Muscle layer of duodenum (tissue), 2 donors: ENCODE results near the gene HTT.

Experiments
- H3K27ac ChIP-seq: one replicate; pipeline ENCODE4 v1.7.0; 2013; ENCODE audit warnings: mild to moderate bottlenecking, low read length
- H3K27me3 ChIP-seq: one replicate; pipeline ENCODE4 v1.7.0; 2013; ENCODE audit warnings: low read depth, mild to moderate bottlenecking, control low read depth, low read length
- H3K36me3 ChIP-seq, 2 donors: one replicate each; pipeline ENCODE4 v1.7.0; 2013; ENCODE audit warnings: low read length in 2 of 2, control low read depth in 1 of 2, mild to moderate bottlenecking in 1 of 2; ENCODE audit not compliant: insufficient read depth in 2 of 2, control insufficient read depth in 1 of 2
- H3K4me1 ChIP-seq, 2 donors: one replicate each; pipeline ENCODE4 v1.7.0; 2013; ENCODE audit warnings: low read length in 2 of 2, mild to moderate bottlenecking in 2 of 2, control low read depth in 1 of 2, moderate library complexity in 1 of 2; ENCODE audit not compliant: insufficient read depth in 2 of 2, control insufficient read depth in 1 of 2
- H3K4me3 ChIP-seq, 2 donors: one replicate each; pipeline ENCODE4 v1.7.0; 2013; ENCODE audit warnings: low read length in 2 of 2, low read depth in 1 of 2, mild to moderate bottlenecking in 1 of 2
- H3K9me3 ChIP-seq, 2 donors: one replicate each; pipeline ENCODE4 v1.7.0; 2013; ENCODE audit warnings: low read length in 2 of 2, control low read depth in 1 of 2, mild to moderate bottlenecking in 1 of 2; ENCODE audit not compliant: control insufficient read depth in 1 of 2
- donor health status: healthy.

Gene HTT

GRCh38 chr4:3112609-3113469 lies 38.4 kb downstream of the HTT start:
- H3K27me3 ChIP-seq, result no peaks in the 10 kb centered on the region
- peaks cover 36 to 44% of the 10 kb centered on the region in 2 donors for H3K36me3 ChIP-seq
- no peak overlapping the region for H3K4me3 ChIP-seq
- H3K27ac ChIP-seq, result no peak overlapping the region
- no peaks in the 10 kb centered on the region for H3K9me3 ChIP-seq
- H3K4me1 ChIP-seq, result peaks cover 4 to 12% of the 10 kb centered on the region in 2 donors

- Histone ChIP-seq H3K4me1 (peaks cover 4 to 11% of the 10 kb centered on the region in 2 donors), H3K36me3 (peaks cover 35 to 40% of the 10 kb centered on the region in 2 donors), H3K9me3 (no peaks in the 10 kb centered on the region), H3K4me3 (no peak overlapping the region), H3K27me3 (no peaks in the 10 kb centered on the region), H3K27ac (no peak overlapping the region)
Observed at GRCh38 chr4:3114377-3114776, 39.9 kb downstream of the HTT start.

DNA sequence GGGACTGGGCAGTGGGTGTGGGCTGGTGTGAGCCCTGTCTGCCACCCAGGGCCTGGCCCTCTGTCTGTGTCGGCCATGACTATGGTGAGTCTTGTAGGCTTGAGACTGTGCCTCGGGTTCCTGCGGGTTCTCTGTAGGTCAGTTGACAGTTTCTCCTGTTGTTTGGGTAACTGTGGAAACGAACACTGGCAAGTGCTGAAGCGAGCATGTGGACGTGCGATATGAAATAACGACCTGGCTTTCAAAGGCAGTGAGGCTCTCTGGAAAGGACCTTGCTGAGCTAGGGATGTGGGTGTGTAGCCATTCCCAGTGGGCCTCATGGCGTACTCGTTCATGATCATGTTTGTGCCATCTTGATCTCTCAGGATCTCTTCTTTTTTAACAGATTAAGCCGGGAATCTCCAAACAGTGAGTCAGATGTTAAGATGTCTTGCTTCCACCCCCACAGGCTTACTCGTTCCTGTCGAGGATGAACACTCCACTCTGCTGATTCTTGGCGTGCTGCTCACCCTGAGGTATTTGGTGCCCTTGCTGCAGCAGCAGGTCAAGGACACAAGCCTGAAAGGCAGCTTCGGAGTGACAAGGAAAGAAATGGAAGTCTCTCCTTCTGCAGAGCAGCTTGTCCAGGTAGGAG lies 41.3 kb downstream of the HTT start:
- Histone ChIP-seq H3K4me3 (no peak overlapping the region), H3K9me3 (no peaks in the 10 kb centered on the region), H3K27me3 (no peaks in the 10 kb centered on the region), H3K36me3 (peaks cover 30 to 34% of the 10 kb centered on the region in 2 donors), H3K27ac (peak overlapping the region; percentile 63), H3K4me1 (peaks cover 4 to 11% of the 10 kb centered on the region in 2 donors)

GRCh38 chr4:3116955-3117354 lies 42.5 kb downstream of the HTT start:
- Histone ChIP-seq H3K4me1 (peaks cover 4 to 17% of the 10 kb centered on the region in 2 donors), H3K27me3 (no peaks in the 10 kb centered on the region), H3K4me3 (no peak overlapping the region), H3K27ac (no peak overlapping the region), H3K36me3 (peaks cover 26 to 34% of the 10 kb centered on the region in 2 donors), H3K9me3 (no peaks in the 10 kb centered on the region)

DNA sequence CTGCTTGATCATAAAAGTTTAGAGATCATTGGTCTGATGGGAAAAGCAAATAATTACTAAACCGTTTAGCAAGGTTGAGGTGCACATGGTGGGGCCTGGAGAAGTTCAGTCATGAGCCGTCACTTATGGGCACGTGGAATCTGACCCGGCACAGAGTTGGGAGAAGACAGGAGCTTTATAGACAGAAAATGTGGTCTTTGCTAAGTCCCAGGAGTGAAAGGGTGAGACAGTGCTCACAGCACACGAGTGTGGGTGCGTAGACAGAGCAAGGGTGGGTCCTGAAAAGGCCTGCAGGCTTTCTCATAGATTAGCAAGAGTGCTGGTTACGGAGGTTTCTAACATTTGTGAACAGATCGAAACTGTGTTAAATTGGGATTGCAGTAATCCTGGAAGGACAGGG lies 43.8 kb downstream of the HTT start:
- H3K36me3 ChIP-seq, result peaks cover 24 to 36% of the 10 kb centered on the region in 2 donors
- H3K4me1 ChIP-seq, result peaks cover 10 to 24% of the 10 kb centered on the region in 2 donors
- no peak overlapping the region for H3K27ac ChIP-seq

DNA sequence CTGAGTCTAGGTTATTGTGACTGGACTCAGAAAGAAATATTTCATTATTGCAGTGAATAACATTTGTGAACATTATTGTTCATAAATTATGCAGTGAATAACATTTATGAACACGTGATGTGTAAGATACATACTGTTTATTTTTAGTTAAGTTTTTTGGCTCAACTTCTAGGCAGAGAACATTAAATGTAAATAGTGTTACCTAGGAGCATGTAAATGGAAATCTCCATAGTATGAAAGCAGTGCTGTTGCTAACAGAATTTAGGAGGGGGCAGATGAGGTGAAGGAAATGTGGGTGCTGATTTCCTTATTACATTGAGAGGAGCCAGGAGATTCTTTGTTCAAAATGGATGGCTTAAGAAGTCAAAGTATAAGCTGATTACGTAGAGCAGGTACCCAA lies 45.0 kb downstream of the HTT start:
- no peaks in the 10 kb centered on the region for H3K27me3 ChIP-seq
- no peak overlapping the region for H3K27ac ChIP-seq
- H3K9me3 ChIP-seq, result no peaks in the 10 kb centered on the region
- H3K4me1 ChIP-seq, result peaks cover 10 to 28% of the 10 kb centered on the region in 2 donors
- H3K4me3 ChIP-seq, result no peak overlapping the region
- H3K36me3 ChIP-seq, result peaks cover 24 to 36% of the 10 kb centered on the region in 2 donors

More for the DNA sequence above, 43.8 kb downstream of the HTT start:
- Histone ChIP-seq H3K4me3 (no peak overlapping the region), H3K9me3 (no peaks in the 10 kb centered on the region), H3K27me3 (no peaks in the 10 kb centered on the region)

DNA sequence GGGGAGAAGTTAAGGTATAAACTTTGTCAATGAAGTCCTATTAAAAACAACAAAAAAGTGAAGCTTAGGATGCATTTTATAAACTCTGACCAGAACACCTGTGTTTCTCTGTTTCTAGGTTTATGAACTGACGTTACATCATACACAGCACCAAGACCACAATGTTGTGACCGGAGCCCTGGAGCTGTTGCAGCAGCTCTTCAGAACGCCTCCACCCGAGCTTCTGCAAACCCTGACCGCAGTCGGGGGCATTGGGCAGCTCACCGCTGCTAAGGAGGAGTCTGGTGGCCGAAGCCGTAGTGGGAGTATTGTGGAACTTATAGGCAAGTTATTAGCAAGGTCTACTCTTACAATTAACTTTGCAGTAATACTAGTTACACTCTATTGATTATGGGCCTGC lies 46.6 kb downstream of the HTT start:
- H3K27ac ChIP-seq, result no peak overlapping the region
- no peaks in the 10 kb centered on the region for H3K9me3 ChIP-seq
- H3K4me3 ChIP-seq, result no peak overlapping the region
- H3K27me3 ChIP-seq, result no peaks in the 10 kb centered on the region
- H3K4me1 ChIP-seq, result peaks cover 10 to 28% of the 10 kb centered on the region in 2 donors
- peaks cover 16 to 28% of the 10 kb centered on the region in 2 donors for H3K36me3 ChIP-seq

DNA sequence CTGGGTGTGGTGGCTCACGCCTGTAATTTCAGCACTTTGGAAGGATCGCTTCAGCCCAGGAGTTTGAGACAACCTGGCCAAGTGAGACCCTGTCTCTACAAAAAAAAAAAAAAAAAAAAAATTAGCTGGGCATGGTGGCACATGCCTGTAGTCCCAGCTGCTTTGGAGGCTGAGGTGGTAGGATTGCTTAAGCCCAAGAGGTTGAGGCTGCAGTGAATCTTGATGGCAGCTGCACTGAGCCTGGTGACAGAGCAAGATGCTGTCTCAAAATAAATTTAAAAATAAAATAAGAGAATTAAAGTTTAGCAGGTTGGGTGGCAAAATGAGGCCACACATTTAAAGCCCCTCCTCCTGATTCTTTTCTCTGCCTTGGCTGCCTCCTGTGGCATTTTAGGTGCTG lies 47.1 kb downstream of the HTT start:
- peaks cover 12 to 23% of the 10 kb centered on the region in 2 donors for H3K36me3 ChIP-seq
- no peaks in the 10 kb centered on the region for H3K9me3 ChIP-seq
- no peak overlapping the region for H3K4me3 ChIP-seq
- peak overlapping the region; percentile 49 for H3K27ac ChIP-seq
- peaks cover 6 to 28% of the 10 kb centered on the region in 2 donors for H3K4me1 ChIP-seq
- H3K27me3 ChIP-seq, result no peaks in the 10 kb centered on the region

DNA sequence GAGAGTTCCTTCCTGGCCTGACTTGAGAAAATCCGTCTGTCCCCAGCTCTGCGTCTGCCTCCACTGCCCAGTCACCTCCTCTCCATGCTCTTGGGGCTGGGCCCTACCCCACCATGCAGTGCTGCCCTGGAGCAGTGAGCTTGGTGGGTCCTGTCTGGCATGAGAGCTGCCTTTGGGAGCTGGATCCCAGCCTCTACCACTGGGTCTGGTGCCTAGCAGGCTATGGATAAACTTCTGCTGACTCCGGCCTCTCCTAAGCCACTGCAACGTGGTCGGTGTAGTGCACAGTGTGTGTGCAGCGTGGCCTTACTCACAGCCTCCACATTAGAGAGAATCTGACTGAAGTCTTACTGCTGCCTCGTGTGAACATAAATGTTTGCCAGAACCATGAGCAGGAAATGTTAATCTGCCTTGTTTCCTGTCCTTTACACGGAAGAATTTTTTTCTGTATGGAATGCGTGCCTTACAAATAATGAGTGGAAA lies 47.6 kb downstream of the HTT start:
- Histone ChIP-seq H3K36me3 (peaks cover 13 to 19% of the 10 kb centered on the region in 2 donors), H3K4me1 (peaks cover 6 to 28% of the 10 kb centered on the region in 2 donors), H3K27ac (peak overlapping the region; percentile 49), H3K9me3 (no peaks in the 10 kb centered on the region), H3K4me3 (no peak overlapping the region), H3K27me3 (no peaks in the 10 kb centered on the region)

- Histone ChIP-seq H3K27ac (peak overlapping the region; percentile 49), H3K36me3 (peaks cover 19 to 23% of the 10 kb centered on the region in 2 donors), H3K27me3 (no peaks in the 10 kb centered on the region), H3K9me3 (no peaks in the 10 kb centered on the region), H3K4me1 (peaks cover 6 to 28% of the 10 kb centered on the region in 2 donors), H3K4me3 (no peak overlapping the region)
Observed at GRCh38 chr4:3123181-3123671, 48.7 kb downstream of the HTT start.

- Histone ChIP-seq H3K4me1 (peaks cover 6 to 28% of the 10 kb centered on the region in 2 donors), H3K27ac (peak overlapping the region; percentile 1), H3K36me3 (peaks cover 19 to 29% of the 10 kb centered on the region in 2 donors)
Observed at GRCh38 chr4:3124070-3124767, 49.7 kb downstream of the HTT start.

More at GRCh38 chr4:3124070-3124767, 49.7 kb downstream of the HTT start:
- Histone ChIP-seq H3K9me3 (no peaks in the 10 kb centered on the region), H3K27me3 (no peaks in the 10 kb centered on the region), H3K4me3 (no peak overlapping the region)
